GM19328 (cell line): ENCODE measurements around the gene SFXN5.

Experiments used
- ATAC-seq: cut with Tn5 transposase; IDR thresholded peaks from one replicate; pipeline ENCODE4 v1.9.1; 2021; ENCODE audit warnings: mild to moderate bottlenecking, moderate library complexity; ENCODE audit not compliant: unreplicated experiment

The SFXN5 gene

GRCh38 chr2:72981536-72981935, 90.0 kb downstream of the SFXN5 start:
- ATAC-seq, result no peak

- ATAC-seq, result no peak
These were observed 90.8 kb downstream of the SFXN5 start for GRCh38 chr2:72980535-72981217.

- no peak for ATAC-seq
These were observed 91.6 kb downstream of the SFXN5 start for GRCh38 chr2:72979896-72980295.

- ATAC-seq, result no peak
These were observed 96.5 kb downstream of the SFXN5 start for GRCh38 chr2:72975017-72975416.

GRCh38 chr2:72974436-72974754, 97.1 kb downstream of the SFXN5 start:
- no peak for ATAC-seq

- peak; percentile 64 for ATAC-seq
These were observed 97.7 kb downstream of the SFXN5 start for GRCh38 chr2:72973566-72974435.

GRCh38 chr2:72973137-72973535, 98.4 kb downstream of the SFXN5 start:
- ATAC-seq, result no peak

GRCh38 chr2:72972352-72973136, 99.0 kb downstream of the SFXN5 start:
- no peak for ATAC-seq

GRCh38 chr2:72971036-72971435, 100.5 kb downstream of the SFXN5 start:
- ATAC-seq, result no peak

- ATAC-seq, result no peak
These were observed 101.8 kb downstream of the SFXN5 start for GRCh38 chr2:72969706-72970105.

GRCh38 chr2:72968286-72968685, 103.2 kb downstream of the SFXN5 start:
- ATAC-seq, result no peak

- no peak for ATAC-seq
These were observed 105.6 kb downstream of the SFXN5 start for GRCh38 chr2:72965770-72966450.

GRCh38 chr2:72965016-72965415, 106.5 kb downstream of the SFXN5 start:
- no peak for ATAC-seq

- ATAC-seq, result no peak
These were observed 107.4 kb downstream of the SFXN5 start for GRCh38 chr2:72964146-72964525.

- ATAC-seq, result no peak
These were observed 107.9 kb downstream of the SFXN5 start for GRCh38 chr2:72963423-72964145.

GRCh38 chr2:72962911-72963310, 108.6 kb downstream of the SFXN5 start:
- ATAC-seq, result no peak

GRCh38 chr2:72961853-72962468, 109.6 kb downstream of the SFXN5 start:
- ATAC-seq, result no peak

GRCh38 chr2:72961036-72961720, 110.3 kb downstream of the SFXN5 start:
- no peak for ATAC-seq
